NCI-H1694 (cell line): ENCODE results near the gene RXFP1.
"Not testable (repeated sequence)": the region's sequence is repeated elsewhere in the genome, so short reads cannot be mapped to it uniquely, and the experiment has no call there.

Experiments
- DNase-seq: peaks from one replicate; lab custom pipeline; 2025; lab: John Stamatoyannopoulos, UW

Gene RXFP1

DNA sequence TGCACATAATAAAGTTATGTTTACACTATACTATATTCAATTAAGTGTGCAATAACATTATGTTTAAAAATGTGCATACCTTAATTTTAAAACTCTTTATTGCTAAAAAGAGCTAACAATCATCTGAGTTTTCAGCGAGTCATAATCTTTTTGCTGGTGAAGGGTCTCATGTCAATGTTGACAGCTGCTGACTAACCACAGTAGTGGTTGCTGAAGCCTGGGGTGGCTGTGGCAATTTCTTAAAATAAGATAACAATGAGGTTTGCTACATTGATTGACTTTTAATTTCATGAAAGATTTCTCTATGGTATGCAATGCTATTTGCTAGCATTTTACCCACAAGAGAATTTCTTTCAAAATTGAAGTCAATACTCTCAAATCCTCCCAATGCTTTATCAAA, 91.4 kb downstream of the RXFP1 start:
- no peak for DNase-seq

DNA sequence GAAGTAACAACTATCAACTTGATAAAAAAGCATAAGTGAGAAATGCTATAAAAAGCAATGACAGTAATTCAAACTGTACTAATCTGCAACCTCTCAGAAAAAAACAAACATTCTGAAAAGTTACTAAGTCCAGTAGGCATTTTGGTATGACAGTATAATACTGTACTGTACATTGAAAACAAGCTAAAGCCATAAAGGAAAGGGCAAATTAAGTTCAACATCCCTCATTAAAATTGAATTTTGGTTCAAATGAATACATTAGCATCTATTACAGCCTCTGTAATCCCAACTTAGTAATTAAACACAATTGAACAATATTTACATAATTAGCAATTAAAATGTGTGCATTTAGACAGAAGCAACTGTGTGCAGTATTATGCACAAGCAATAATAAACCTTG, 96.3 kb downstream of the RXFP1 start:
- DNase-seq = no peak

DNA sequence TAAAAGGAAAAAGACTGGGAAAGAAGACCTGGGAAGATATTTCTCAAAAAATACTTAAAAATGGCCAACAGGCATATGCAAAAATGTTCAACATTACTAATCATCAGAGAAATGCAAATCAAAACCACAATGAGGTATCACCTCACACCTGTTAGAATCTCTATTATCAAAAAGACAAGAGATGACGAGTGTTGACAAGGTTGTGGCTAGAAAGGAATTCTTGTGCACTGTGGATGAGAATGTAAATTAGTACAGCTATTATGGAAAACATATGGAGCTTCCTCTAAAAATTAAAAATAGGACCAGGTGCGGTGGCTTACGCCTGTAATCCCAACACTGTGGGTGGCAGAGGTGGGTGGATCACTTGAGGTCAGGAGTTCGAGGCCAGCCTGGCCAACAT, 100.0 kb downstream of the RXFP1 start:
- no peak for DNase-seq

DNA sequence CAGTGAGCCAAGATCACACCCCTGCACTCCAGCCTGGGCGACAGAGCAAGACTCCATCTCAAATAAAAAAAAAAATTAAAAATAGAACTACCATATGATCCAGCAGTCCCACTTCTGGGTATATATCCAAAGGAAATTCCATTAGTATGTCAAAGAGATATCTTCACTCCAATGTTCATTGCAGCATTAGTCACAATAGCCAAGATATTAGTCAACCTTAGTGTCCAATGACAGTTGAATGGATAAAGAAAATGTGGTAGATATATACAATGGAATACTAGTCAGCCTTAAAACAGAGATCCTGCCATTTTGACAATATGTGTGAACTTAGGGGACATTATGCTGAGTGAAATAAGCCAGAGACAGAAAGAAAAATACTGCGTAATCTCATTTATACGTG, 100.6 kb downstream of the RXFP1 start:
- no peak for DNase-seq

DNA sequence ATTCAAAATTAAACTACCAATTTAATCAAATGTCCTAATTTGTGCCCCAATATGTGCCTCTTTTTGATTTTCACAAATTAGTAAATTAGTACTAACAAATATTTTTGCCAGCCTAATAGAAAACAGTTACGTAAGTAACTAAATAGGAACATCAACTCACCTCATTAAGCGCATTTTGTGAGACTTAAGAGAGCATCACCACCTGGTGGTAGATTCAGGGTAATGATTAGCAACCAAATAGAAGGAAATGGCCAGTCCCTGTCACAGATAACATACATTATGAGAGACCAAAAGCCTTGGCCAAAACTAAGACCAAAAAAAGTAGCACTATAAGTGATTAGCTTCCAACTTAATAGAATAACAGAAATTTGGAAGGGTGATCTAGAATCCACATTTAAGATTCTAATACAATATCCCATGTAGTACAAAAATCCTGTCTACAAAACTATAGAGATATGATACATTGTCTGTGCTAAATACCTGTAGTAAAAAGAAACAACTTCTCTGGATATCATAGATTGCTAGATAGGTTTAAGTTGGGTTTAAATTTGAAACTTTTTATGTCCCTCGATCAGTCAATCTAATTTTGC, 103.3 kb downstream of the RXFP1 start:
- peak; percentile 46 for DNase-seq

DNA sequence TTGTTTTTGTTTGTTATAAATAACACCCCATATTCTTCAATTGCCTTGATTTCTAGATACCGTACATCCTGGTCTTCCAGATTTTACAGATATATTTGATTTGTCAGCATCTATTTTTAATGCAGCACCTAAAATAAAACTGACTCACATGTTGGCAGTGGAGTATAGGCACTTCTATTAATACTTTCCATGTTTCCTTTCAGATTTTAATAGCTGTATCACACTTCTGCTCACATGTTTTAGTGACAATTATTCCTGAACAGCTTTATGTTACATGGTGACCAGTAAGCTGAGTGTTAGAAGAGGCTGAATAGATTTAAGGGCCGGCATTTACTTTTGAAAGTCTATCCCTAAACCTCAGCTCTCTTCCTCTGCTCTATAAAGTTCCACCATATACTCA, 103.9 kb downstream of the RXFP1 start:
- DNase-seq = no peak

DNA sequence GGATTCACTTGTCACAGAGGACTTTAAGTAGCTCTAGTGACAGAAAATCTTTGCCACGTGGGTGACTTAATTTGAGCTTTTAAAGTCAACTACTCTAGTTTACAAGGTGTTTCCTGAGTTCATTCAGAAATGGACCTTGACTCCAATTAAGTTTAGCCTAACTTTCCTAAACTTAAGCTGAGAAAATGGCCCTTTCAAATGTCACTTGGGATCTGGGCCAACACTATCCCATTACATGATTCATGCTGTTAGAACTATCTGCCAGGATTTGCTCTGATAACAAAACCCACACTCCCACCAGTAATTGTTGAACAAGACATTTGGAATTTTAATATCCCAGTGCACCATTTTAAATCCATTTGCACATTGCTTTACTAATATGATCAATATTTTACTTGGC, 109.2 kb downstream of the RXFP1 start:
- DNase-seq = no peak

DNA sequence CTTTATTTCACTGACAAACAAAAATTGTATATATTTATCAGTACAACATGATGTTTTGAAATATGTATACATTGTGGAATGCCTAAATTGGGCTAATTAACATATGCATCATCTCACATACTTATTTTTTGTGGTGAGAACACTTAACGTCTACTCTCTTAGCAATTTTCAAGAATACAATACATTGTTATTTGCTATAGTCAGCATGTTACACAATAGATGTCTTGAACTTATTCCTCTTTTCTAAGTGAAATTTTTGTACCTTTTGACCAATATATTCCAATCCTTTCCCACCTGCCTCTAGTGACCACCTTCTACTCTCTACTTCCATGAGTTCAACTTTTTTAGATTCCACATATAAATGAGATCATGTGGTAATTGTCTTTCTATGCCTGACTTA, 114.9 kb downstream of the RXFP1 start:
- no peak for DNase-seq

DNA sequence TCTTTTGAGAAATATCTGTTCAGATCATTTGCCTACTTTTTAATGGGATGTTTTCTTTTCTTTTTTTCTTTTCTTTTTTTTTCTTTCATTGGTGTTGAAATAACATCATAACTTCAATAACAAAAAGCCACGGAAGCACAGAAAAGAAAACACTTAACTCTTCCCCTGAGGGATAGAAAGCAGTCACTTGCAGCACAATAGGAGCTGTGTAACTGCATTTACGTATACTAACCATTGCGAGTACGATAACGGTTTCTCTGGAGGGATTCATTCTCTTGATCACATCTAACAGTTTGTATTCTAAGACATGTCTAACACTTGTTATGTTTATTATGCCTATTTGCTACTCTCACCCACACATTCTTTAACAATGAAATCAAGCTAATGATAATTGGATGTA, 122.7 kb downstream of the RXFP1 start:
- no peak for DNase-seq

DNA sequence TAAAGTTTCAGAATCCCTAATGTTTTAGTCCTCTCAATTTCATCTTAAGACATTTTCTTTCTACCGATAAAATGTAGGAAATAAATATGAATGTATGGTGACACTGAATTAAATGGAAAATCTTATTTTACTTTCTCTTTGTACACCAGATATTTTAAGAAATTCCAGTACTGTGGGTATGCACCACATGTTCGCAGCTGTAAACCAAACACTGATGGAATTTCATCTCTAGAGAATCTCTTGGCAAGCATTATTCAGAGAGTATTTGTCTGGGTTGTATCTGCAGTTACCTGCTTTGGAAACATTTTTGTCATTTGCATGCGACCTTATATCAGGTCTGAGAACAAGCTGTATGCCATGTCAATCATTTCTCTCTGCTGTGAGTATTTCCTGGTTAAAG, 123.1 kb downstream of the RXFP1 start:
- no peak for DNase-seq

DNA sequence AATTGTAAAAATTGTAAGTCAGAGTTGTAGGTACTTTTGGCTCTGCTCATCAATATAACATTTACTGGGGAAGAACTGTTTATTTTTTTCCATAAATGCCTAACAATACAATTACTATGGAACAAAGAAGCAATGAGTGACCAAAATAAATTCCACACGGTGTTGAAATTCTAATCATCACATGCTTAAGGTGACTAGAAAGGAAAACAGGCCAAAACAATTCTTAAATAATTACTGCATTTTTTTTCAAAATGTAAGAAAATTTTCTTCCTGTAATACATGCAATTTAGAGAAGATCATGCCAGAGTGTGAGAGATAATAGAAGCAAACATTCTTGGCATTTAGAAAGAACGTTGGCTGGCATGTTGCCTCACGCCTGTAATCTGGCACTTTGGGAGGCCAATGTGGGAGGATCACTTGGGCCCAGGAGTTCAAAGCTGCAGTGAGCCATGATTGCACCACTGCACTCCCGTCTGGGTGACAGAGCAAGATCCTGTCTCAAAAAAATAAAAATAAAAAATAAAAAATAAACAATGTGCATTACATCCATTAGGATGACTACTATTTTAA, 127.5 kb downstream of the RXFP1 start:
- DNase-seq = no peak

DNA sequence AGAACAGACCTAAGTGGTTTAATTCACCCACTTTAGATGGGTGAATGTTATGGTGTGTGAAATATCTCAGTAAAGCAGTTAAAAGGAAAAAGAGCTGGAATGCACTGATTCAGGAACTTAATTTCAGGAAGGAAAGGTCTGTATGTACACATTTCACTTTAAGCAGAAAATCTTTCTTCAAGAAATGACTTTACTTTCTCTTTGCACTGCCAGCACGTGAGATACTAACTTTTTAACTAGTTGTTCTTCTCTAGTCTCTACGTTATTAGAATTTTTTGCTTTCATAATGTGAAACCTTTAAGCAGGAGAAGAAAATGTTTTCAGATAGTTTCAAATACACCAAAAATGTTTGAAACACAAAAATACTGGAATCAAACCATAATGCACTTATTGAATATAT, 131.2 kb downstream of the RXFP1 start:
- DNase-seq = no peak

DNA sequence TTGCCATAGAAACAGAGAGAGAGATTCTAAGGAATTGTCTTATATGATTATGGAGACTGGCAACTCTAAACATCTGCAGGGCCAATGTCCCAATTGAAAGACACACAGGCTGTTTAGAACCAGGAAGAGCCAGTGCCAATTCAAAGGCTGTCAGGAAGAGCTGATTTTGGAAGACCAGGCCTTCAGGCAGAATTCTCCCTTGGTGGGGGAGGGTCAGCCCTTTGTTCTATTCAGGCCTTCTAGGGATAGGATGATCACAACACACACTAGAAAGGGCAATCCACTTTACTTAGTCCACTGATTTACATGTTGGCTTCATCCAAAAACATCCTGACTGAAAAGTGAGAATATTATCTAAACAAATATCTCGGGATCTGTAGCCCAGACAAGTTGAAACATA, 134.8 kb downstream of the RXFP1 start:
- DNase-seq = no peak

DNA sequence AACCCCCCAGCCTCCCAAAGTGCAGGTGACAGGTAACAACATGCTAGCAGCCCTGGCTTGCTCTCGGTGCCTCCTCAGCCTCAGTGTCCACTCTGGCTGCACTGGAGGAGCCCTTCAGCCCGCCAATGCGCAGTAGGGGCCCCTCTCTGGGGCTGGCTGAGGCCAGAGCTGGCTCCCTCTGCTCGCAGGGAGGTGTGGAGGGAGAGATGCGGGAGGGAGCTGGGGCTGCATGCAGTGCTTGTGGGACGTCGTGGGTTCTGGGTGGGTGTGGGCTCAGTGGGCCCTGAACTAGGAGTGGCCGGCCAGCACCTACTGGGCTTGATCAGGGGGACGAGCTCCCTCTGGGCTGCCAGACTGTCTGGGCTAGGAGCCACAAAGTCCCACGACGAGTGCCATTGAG, 135.6 kb downstream of the RXFP1 start:
- no peak for DNase-seq

DNA sequence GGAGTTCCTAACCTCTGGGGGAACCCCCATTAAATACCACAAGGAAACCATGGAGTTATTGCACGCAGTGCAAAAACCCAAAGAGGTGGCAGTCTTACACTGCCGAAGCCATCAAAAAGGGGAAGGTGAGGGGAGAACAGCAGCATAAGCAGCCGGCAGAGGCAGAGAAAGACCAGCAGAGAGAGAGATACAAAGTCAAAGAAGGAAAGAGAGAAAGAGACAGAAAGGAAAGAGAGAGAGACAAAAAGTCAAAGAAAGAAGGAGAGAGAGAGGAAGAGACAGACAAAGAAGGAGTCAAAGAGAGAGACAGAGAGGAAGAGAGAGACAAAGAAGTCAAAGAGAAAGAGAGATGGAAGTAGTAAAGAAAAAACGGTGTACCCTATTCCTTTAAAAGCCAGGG, 141.6 kb downstream of the RXFP1 start:
- not testable (repeated sequence) for DNase-seq

DNA sequence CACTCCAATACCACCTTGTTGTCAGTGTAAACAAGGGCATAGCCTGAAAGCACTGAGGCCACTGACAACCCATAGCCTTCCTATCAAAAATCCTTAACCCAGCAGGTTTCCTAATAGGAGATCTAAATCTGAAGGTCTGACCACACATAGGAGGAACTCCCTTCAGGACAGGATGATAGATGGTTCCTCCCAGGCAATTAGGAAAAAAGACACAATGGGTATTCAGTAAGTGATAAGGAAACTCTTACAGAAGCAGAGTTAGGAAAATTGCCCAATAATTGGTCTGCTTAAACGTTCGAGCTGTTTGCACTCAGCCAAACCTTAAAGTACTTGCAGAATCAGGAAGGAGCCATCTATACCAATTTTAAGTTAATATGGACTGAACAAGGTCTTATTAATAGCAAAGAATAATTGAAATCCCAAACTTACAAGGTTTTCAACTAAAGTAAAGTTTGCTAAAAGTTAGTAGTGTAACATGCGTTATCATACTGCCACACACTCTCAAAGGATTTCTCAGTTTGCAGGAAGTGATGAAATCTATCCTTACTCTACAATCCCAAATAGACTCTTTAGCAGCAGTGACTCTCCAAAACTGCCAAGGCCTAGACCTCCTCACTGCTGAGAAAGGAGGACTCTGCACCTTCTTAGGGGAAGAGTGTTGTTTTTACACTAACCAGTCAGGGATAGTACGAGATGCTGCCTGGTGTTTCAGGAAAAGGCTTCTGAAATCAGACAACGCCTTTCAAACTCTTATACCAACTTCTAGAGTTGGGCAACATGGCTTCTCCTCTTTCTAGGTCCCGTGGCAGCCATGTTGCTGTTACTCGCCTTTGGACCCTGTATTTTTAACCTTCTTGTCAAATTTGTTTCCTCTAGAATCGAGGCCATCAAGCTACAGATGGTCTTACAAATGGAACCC, 142.3 kb downstream of the RXFP1 start:
- not testable (repeated sequence) for DNase-seq

DNA sequence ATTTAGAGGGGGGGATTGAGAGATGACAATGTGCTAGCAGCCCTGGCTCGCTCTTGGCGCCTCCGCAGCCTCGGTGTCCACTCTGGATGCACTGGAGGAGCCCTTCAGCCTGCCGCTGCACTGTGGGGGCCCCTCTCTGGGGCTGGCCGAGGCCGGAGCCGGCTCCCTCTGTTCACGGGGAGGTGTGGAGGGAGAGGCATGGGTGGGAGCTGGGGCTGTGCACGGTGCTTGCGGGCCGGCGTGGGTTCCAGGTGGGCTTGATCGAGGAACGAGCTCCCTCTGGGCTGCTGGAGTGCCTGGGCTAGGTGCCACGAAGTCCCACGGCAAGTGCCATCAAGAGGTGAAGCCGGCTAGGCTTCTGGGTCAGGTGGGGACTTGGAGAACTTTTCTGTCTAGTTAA, 143.1 kb downstream of the RXFP1 start:
- DNase-seq = no peak

DNA sequence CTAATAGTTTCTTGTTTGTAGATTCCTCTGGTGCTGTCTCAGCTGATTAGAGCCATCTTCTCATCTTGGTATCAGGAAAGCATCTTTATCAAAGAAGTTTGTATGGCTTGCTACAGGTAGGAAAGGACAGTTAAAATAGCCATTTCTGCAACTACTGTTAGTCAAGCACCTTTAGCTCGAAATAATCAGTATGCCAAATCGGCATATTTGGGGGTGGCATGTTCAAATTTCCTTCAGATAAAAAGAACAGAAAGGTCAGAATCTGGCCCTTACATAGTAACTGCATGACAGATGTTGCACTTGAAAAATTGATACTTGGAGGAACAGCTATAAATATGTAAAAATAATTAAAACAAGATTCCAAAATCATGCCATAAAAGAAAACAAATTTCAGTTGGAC, 145.2 kb downstream of the RXFP1 start:
- DNase-seq = no peak

DNA sequence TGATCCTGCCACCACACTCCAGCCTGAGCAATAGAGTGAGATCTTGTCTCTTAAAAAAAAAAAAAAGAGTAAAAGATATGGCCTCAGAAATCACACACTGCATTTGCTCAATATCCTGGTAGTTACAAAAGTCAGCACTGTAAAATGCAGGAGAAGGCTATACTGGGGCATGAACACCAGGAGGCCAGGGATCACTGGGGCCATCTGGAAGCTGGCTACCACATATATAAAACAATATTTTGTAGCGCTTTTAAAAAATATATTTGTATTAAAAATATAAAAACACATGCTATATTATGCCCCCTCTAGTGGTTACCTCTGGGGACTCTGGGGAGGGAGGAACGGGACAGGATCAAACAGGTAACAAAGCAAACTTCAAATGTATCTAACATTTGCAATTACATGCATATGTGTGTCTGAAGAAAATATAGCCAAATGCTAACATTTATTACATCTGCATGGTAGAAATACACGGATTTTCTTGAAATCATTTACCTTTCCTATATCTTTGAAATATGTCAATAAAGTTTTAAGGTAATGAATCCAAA, 146.0 kb downstream of the RXFP1 start:
- DNase-seq = no peak

DNA sequence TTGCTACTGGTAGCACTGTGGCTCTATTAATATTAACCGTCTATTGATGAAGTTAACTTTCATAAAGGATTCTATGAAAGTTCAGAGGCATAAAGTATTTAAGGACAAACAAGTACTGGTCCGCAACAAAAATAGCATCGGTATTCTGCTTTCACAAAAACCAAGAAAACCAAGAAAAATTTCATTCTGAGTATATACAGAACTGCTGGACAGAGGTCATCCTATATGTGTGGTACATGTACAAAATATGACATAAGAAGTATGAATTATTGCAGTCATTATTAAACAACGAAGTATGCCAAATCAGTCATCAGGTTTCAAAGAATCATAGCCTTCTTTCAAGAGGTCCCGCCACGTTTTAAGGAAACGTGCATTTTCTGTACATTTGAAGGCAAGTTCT, 147.6 kb downstream of the RXFP1 start:
- DNase-seq = no peak

DNA sequence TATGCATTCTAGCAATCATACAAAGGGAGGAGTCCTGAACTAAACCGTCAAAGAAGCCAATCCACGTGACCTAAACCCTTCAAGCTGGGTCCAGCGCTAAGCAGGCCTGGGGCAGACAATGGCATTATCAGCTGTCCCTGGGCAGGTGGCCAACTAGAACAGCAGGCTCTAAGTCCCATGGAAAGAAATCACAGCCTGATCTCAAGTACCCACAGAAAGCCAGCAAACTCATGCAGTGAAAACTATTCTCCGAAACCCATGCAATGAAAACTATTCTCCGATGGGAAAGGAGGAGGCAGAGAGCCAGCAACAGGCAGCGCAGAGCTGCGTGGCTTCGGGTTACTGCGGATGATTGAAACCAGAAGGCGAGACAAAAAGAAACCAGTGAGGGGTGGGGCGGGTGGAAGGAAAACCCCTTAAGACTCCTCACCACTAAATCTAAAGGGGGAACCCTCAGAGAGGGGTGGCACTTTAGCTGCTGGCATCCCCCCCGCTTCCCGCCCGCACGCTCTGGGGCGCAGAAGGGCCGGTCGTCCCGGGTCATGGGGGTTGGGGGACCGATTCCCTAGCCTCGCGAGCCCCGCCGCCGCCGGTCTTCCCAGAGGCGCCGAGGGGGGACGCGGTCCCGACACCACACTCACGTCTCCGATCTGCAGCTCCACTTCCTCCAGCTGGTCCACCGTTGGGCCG, 149.4 kb downstream of the RXFP1 start:
- peak; percentile 41 for DNase-seq

DNA sequence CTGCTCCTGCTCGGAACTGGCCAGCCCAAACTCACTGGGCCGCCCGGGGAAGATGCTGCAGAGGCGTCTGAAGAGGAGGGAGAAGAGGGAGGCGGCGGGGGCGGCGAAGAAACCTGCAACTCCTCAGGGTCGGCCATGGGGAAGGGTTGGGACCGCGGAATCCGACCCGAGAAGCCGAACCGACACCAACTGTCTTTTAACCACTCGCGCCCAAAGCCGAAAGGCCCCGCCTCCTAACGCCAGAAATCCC, 149.9 kb downstream of the RXFP1 start, which contains the start of gene C4orf46:
Gene C4orf46, minus strand, starts transcription at position 223 of the 250 bp plus-strand sequence. Its CDS starts 86 bp downstream, at position 137.
- no peak for DNase-seq
